OCI-LY1 (cell line): ENCODE data around the gene DNAH8.

Experiments used
- H2AFZ ChIP-seq: fragments of 200-600 bp; sonication (generic), shearing (Covaris generic); 2 replicates; pipeline ENCODE4 v1.6.0; 2014; ENCODE audit warnings: antibody characterized with exemption, mild to moderate bottlenecking, low read length
- H3F3A ChIP-seq: fragments of 200-600 bp; sonication (generic), shearing (Covaris generic); 2 replicates; pipeline ENCODE4 v1.6.0; 2014; ENCODE audit warnings: mild to moderate bottlenecking, antibody characterized with exemption, low read length, moderate library complexity; ENCODE audit not compliant: insufficient read depth
- H3K27ac ChIP-seq: fragments of 200-600 bp; sonication (generic); 2 replicates; pipeline ENCODE4 v1.5.1; 2014; ENCODE audit warnings: low read length, mixed run types, mild to moderate bottlenecking, low read depth; ENCODE audit not compliant: poor library complexity, severe bottlenecking
- H3K27me3 ChIP-seq: fragments of 200-600 bp; sonication (generic); 2 replicates; pipeline ENCODE4 v1.6.0; 2014; ENCODE audit warnings: antibody characterized with exemption, mild to moderate bottlenecking, low read length, moderate library complexity; ENCODE audit not compliant: insufficient read depth
- H3K36me3 ChIP-seq: fragments of 200-600 bp; sonication (generic); 2 replicates; pipeline ENCODE4 v1.6.1; 2014; ENCODE audit warnings: mild to moderate bottlenecking, antibody characterized with exemption, low read length, moderate library complexity, mixed read lengths; ENCODE audit not compliant: insufficient read depth
- H3K4me1 ChIP-seq: fragments of 200-600 bp; sonication (generic); 2 replicates; pipeline ENCODE4 v1.5.1; 2014; ENCODE audit warnings: mild to moderate bottlenecking, low read length, moderate library complexity; ENCODE audit not compliant: insufficient read depth, severe bottlenecking
- H3K4me2 ChIP-seq: fragments of 200-600 bp; sonication (generic), shearing (Covaris generic); 2 replicates; pipeline ENCODE4 v1.6.1; 2014; ENCODE audit warnings: low read length
- H3K4me3 ChIP-seq: fragments of 200-600 bp; sonication (generic); 2 replicates; pipeline ENCODE4 v1.5.1; 2014; ENCODE audit warnings: low read length, low read depth, mild to moderate bottlenecking, mixed read lengths; ENCODE audit not compliant: poor library complexity, severe bottlenecking
- H3K79me2 ChIP-seq: fragments of 200-600 bp; shearing (Covaris generic); 2 replicates; pipeline ENCODE4 v1.6.1; 2016; ENCODE audit warnings: mixed run types, low read length, mixed read lengths; ENCODE audit not compliant: insufficient read depth
- H3K9ac ChIP-seq: fragments of 200-600 bp; sonication (generic), shearing (Covaris generic); 2 replicates; pipeline ENCODE4 v1.6.1; 2014; ENCODE audit warnings: mild to moderate bottlenecking, low read length, mixed read lengths
- H3K9me2 ChIP-seq: fragments of 200-600 bp; sonication (generic), shearing (Covaris generic); 2 replicates; pipeline ENCODE4 v1.6.1; 2014; ENCODE audit warnings: low read depth, mild to moderate bottlenecking, low read length, mixed read lengths
- H3K9me3 ChIP-seq: fragments of 200-600 bp; shearing (Covaris generic); 2 replicates; pipeline ENCODE4 v1.6.1; 2014; ENCODE audit warnings: low read length, mixed read lengths
- H4K20me1 ChIP-seq: fragments of 200-600 bp; sonication (generic), shearing (Covaris generic); 2 replicates; pipeline ENCODE4 v1.6.0; 2016; ENCODE audit warnings: mild to moderate bottlenecking, low read length; ENCODE audit not compliant: insufficient read depth
- EZH2 ChIP-seq: fragments of 200-600 bp; sonication (generic), shearing (Covaris generic); IDR thresholded peaks from 2 replicates; pipeline ENCODE4 v1.8.0; 2017; ENCODE audit warnings: borderline replicate concordance, mixed run types, mild to moderate bottlenecking, antibody characterized with exemption, low read length, moderate library complexity, mixed read lengths
- TF ChIP-seq, protein P1 (sequence below): fragments of 200-600 bp; sonication (generic), shearing (Covaris generic); IDR thresholded peaks from 2 replicates; pipeline ENCODE4 v1.5.1; 2017; ENCODE audit warnings: mild to moderate bottlenecking, antibody characterized with exemption, low read length, moderate library complexity, mixed read lengths

DNAH8 gene

DNA sequence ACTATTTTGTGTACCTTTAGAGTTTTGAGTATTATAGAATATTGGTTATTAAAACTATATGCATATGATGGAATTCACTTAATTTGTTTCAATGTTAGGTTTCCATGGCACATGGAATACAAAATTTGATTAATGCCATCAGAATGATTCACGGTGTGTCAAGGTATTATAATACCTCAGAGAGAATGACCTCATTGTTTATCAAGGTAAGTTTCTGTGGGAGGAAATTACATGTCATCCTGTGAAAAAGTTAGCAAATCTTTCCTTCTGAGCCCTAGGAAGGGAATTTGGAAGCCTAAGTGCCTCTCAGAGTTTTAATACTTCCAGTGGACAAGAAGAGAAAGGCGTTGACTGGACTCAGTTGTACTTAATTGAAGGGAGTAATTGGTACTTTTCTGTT is 40.8 kb downstream of the DNAH8 start:
- no peaks in the 10 kb centered on the region for H3K27me3 ChIP-seq
- no peaks in the 10 kb centered on the region for H3K4me1 ChIP-seq
- no peaks in the 10 kb centered on the region for H3K36me3 ChIP-seq
- H3K4me3 ChIP-seq: no peak overlapping the region
- no peaks in the 10 kb centered on the region for H4K20me1 ChIP-seq
- no peak overlapping the region for H3K4me2 ChIP-seq
- TF ChIP-seq, protein P1, sequence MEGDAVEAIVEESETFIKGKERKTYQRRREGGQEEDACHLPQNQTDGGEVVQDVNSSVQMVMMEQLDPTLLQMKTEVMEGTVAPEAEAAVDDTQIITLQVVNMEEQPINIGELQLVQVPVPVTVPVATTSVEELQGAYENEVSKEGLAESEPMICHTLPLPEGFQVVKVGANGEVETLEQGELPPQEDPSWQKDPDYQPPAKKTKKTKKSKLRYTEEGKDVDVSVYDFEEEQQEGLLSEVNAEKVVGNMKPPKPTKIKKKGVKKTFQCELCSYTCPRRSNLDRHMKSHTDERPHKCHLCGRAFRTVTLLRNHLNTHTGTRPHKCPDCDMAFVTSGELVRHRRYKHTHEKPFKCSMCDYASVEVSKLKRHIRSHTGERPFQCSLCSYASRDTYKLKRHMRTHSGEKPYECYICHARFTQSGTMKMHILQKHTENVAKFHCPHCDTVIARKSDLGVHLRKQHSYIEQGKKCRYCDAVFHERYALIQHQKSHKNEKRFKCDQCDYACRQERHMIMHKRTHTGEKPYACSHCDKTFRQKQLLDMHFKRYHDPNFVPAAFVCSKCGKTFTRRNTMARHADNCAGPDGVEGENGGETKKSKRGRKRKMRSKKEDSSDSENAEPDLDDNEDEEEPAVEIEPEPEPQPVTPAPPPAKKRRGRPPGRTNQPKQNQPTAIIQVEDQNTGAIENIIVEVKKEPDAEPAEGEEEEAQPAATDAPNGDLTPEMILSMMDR: no peak
- no peak for TF ChIP-seq EZH2
- H3K27ac ChIP-seq: no peak overlapping the region
- no peaks in the 10 kb centered on the region for H3F3A ChIP-seq
- H3K9ac ChIP-seq: no peak overlapping the region
- H3K79me2 ChIP-seq: no peaks in the 10 kb centered on the region
- H3K9me2 ChIP-seq: no peaks in the 10 kb centered on the region
- H3K9me3 ChIP-seq: no peaks in the 10 kb centered on the region
- no peak overlapping the region for H2AFZ ChIP-seq

DNA sequence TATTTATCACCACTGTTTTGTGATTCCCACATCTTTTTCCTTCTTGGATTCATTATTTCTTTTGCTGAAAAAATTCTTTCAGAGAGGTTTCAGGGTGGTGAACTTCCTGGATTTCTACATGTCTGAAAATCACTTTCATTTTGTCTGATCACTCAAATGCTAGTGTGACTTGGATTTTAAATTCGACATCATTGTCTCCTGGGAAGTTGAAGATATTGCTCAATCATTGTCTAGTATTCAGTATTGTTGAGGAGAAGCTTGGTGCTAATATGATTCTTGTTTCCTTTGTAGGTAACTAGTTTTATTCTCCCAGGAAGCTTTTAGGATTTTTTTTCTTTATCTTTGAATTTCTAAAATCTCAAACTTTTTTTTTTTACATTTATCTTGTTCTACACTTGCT is 45.0 kb downstream of the DNAH8 start:
- no peak overlapping the region for H3K4me2 ChIP-seq
- H3K9me3 ChIP-seq: no peaks in the 10 kb centered on the region
- no peak overlapping the region for H3K4me3 ChIP-seq
- no peaks in the 10 kb centered on the region for H3K79me2 ChIP-seq
- H3K27ac ChIP-seq: no peak overlapping the region
- H3K36me3 ChIP-seq: no peaks in the 10 kb centered on the region
- no peaks in the 10 kb centered on the region for H3K27me3 ChIP-seq
- H4K20me1 ChIP-seq: no peaks in the 10 kb centered on the region
- H3K9me2 ChIP-seq: no peaks in the 10 kb centered on the region
- no peaks in the 10 kb centered on the region for H3K4me1 ChIP-seq
- TF ChIP-seq EZH2: no peak
- TF ChIP-seq, protein P1: no peak
- H3K9ac ChIP-seq: no peak overlapping the region
- no peak overlapping the region for H2AFZ ChIP-seq
- H3F3A ChIP-seq: no peaks in the 10 kb centered on the region

DNA sequence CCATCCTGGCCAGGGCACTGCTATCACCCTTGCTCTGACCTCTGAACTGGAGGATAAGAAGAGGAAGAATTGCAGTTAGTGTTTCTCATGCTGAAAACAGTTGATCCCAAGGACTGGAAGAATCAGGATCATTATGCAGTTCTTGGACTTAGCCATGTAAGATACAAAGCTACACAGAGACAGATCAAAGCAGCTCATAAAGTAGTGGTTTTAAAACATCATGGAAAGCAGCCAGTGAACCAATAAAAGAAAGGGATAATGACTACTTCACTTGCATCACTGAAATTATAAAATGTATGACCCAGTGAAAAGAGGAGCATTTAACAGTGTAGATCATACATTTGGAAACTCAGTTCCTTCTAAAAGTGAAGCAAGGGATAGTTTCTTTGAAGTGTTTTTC is 47.7 kb downstream of the DNAH8 start:
- Histone ChIP-seq H3K4me2 (no peak overlapping the region), H3K9ac (no peak overlapping the region), H3K4me3 (no peak overlapping the region), H3K36me3 (no peaks in the 10 kb centered on the region), H3K4me1 (no peaks in the 10 kb centered on the region), H4K20me1 (no peaks in the 10 kb centered on the region), H3K9me3 (no peaks in the 10 kb centered on the region), H3K9me2 (no peaks in the 10 kb centered on the region), H3K27ac (no peak overlapping the region), H2AFZ (no peak overlapping the region), H3F3A (no peaks in the 10 kb centered on the region), H3K79me2 (no peaks in the 10 kb centered on the region), H3K27me3 (no peaks in the 10 kb centered on the region)
- TF ChIP-seq EZH2: no peak
- TF ChIP-seq, protein P1: no peak
